Posterior cingulate gyrus (tissue), 11 donors: Measurements from ENCODE around the gene DCUN1D1.

Experiments
- DNase-seq, 10 donors: peaks; one replicate each; pipeline versions ENCODE4 v3.0.0 to v3.0.0-alpha.2; 2020 to 2021; ENCODE audit warnings: mixed read lengths in 3 of 10
- intact Hi-C: fragments of 100-400 bp; cut with DNase I; formaldehyde crosslinking; loops from one replicate; pipeline ENCODE4 v1.15.1; 2023

Gene DCUN1D1

DNA sequence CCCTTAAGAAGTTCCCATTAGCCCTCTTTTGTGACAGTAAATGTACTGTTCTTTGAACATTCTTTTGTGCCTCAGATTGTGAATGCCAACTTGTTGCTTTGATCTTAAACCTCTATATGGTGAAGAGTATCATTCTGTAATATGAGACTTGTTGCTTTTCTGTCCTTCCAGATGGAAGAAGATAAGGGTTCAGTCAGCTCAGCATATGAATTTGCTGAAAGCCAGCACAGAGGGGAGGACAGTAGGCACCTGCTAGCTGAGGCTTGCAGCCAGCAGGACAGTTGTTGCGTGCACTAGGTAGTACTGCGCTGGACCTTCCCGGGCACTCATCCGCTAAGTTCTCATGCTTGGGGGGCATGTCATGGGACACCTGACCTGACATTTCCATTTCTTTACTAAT, 74.7 kb downstream of the DCUN1D1 start:
- DNase-seq, result peak in 2 of 10 donors; percentile 20 to 52
- intact Hi-C loops, result loop anchor here (10.0 kb wide), 1 partner anchor 189 kb away; the partner anchor contains the start of gene MCCC1

GRCh38 chr3:182904164-182904563, 76.2 kb downstream of the DCUN1D1 start:
- intact Hi-C loops, result loop anchor here (10.0 kb wide), 1 partner anchor 191 kb away; the partner anchor contains the start of gene MCCC1
- no peak for DNase-seq

- intact Hi-C loops, result loop anchor here (10.0 kb wide), 1 partner anchor 193 kb away; the partner anchor contains the start of gene MCCC1
Measured at GRCh38 chr3:182902236-182902635, 78.1 kb downstream of the DCUN1D1 start.

DNA sequence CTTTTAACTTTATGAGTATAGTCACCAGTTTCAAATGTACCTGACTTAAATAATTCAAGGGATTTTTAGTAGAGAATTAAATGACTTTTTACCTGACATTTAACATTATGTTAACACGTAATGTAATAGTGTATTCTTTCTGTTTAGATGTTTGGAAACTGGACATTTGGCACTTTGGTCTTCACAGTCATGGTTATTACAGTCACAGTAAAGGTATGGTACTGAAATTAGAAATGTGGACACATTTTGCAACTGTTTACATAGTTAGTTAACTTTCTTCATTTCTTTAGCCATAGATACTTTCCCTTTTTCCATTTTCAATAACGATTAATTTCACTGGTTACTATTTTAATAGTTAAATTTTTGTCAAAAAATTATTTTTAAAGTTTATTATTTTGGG, 83.8 kb downstream of the DCUN1D1 start:
- no peak for DNase-seq
- intact Hi-C loops, result no loop called here

More at GRCh38 chr3:182902236-182902635, 78.1 kb downstream of the DCUN1D1 start:
- no peak for DNase-seq

DNA sequence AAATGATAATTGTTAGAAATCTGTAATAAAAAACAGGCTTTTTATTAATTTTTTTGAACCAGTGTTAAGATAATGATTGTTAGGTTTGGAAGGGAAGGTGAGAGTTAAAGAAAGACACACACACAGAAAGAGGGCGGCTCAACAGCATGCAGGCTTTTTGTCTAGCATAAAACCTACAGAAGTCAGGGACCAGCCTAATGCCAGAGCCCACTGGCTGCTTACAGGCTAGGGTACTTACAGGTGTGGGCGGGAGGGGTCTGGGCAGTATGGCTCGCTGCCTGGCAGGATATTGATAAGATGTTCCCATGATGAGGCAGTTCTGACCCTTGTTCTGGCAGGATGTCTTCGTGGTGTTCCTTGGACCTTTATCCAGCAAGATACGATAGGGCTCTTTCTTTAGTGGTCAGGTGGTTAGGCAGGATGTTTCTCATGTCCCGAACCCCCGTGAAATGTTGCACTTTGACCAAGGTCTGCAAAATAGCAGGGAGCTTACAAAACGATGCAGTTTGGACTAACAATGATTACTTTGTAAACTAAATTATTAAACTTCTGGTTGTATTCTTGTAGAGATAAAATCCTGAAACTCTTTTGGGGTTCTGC, 84.7 kb downstream of the DCUN1D1 start:
- DNase-seq, result no peak

DNA sequence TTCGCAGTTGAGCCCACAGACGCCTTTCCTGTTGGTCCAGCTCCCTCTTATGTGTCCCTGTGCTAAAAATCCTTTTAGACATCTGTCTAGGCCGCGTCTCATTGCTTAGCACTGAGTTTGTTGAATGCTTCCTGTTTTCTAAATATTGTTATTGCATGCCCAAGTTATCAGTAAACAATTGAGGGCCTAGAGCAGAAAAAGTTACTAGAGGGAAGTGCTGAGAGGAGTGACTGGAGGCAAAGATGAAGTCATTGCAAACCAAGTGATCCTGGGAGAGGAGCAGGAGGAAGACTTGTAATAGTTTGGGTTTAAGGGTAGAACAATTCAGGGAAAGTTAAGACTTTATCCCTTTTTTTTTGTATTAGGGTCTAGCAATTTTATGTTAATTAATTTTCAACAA, 88.1 kb downstream of the DCUN1D1 start:
- intact Hi-C loops, result no loop called here
- DNase-seq, result no peak

More for the DNA sequence above, 84.7 kb downstream of the DCUN1D1 start:
- intact Hi-C loops, result no loop called here

DNA sequence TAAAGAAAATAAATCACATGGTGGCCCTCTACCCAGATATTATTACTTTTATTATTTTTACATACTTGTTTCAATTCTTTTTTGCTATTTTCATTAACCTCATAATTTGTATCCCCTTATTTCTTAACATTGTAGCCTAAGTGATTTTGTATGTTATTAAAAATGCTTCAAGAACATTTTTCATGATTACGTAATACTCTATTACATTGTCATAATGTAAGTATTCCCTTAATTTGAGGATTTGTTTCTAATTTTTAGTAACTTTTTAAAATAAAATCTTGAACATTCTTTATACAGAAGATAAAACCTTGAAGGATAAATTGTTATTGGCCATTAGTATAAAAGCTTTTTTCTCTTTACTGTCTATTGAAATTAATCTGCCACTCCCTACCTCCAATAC, 89.0 kb downstream of the DCUN1D1 start:
- intact Hi-C loops, result no loop called here
- DNase-seq, result no peak

DNA sequence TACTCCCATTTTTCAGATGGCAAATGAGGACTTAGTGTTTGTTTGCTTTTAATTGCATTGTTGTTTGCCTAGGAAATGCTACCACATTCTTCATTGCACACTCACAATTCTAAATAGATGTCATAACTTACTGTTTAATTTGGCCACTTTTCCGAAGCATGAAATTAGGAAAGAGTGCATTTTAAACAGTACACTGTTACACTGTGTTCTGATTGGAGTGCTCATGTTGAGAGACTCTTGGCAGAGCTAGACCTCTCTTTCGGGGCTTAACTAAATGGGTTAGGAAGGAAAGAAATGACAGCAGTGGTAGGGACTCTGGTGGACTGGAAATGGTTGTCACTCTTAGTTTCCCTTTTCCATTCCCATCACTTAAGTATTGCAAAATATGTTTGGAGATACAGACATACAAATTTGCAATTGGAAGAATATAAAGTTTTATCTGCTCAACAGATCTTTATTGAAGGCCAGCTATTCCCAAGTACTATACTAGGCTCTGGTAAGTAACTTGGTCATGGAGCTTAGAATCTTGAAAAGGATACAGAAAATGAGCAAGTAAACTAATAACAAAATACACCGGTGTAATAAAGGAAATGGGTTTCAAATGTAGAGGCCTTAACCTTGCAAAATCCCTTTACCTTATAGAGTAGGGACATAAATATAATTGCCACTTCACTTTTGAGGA, 90.2 kb downstream of the DCUN1D1 start:
- intact Hi-C loops, result no loop called here
- no peak for DNase-seq
